IPS DF 4.7 (cell line): ENCODE results near the gene SGF29.
"Not testable (repeated sequence)": the region's sequence is repeated elsewhere in the genome, so short reads cannot be mapped to it uniquely, and the experiment has no call there.

Experiments
- DNase-seq: peaks from one replicate; pipeline ENCODE4 v3.0.0-alpha.2; 2013; ENCODE audit warnings: low spot score; ENCODE audit errors: extremely low read depth

SGF29 gene

GRCh38 chr16:28532940-28533647 is 20.6 kb upstream of the SGF29 start:
- no peak for DNase-seq

GRCh38 chr16:28534542-28535373 is 19.0 kb upstream of the SGF29 start:
- no peak for DNase-seq

- DNase-seq = no peak
Observed at GRCh38 chr16:28537076-28537475, 16.6 kb upstream of the SGF29 start.

GRCh38 chr16:28537964-28538732 is 15.6 kb upstream of the SGF29 start:
- no peak for DNase-seq

GRCh38 chr16:28538733-28539596 is 14.8 kb upstream of the SGF29 start, which contains the start of gene NUPR1:
Gene NUPR1, minus strand, starts transcription at chr16:28538974. Its CDS starts 67 bp downstream, at chr16:28538907.
- no peak for DNase-seq

GRCh38 chr16:28540346-28540745 is 13.4 kb upstream of the SGF29 start:
- DNase-seq = no peak

GRCh38 chr16:28542646-28543045 is 11.1 kb upstream of the SGF29 start:
- DNase-seq = no peak

- no peak for DNase-seq
Observed at GRCh38 chr16:28543072-28543471, 10.6 kb upstream of the SGF29 start.

- no peak for DNase-seq
Observed at GRCh38 chr16:28544998-28545397, 8.7 kb upstream of the SGF29 start.

GRCh38 chr16:28545964-28546363 is 7.8 kb upstream of the SGF29 start:
- DNase-seq = not testable (repeated sequence)

- no peak for DNase-seq
Observed at GRCh38 chr16:28546626-28547025, 7.1 kb upstream of the SGF29 start.

- no peak for DNase-seq
Observed at GRCh38 chr16:28548306-28548802, 5.4 kb upstream of the SGF29 start.

GRCh38 chr16:28549301-28549899 is 4.3 kb upstream of the SGF29 start:
- no peak for DNase-seq

- no peak for DNase-seq
Observed at GRCh38 chr16:28554634-28555423, 1.1 kb downstream of the SGF29 start.

GRCh38 chr16:28555561-28555960 is 1.8 kb downstream of the SGF29 start:
- no peak for DNase-seq

GRCh38 chr16:28556914-28557320 is 3.2 kb downstream of the SGF29 start:
- DNase-seq = no peak

- DNase-seq = no peak
Observed at GRCh38 chr16:28558456-28558855, 4.7 kb downstream of the SGF29 start.

GRCh38 chr16:28561557-28562187 is 8.0 kb downstream of the SGF29 start:
- DNase-seq = no peak

- DNase-seq = no peak
Observed at GRCh38 chr16:28562199-28562598, 8.5 kb downstream of the SGF29 start.
